Right lobe of liver (tissue), 6 donors: Measurements from ENCODE around the gene ATP13A3. TPM values are rescaled to one million over a fixed set of nuclear protein-coding genes. Genes with fewer than 3 reads are reported as not detected.
A peak's percentile ranks its signal among the peaks of the same experiment; 100 is the strongest.
"Not testable (repeated sequence)": the region's sequence is repeated elsewhere in the genome, so short reads cannot be mapped to it uniquely, and the experiment has no call there.

Experiments
- ATAC-seq, 4 donors: fragments of 200-7000 bp; cut with Tn5 transposase; one replicate each; pipeline ENCODE4 v1.9.1; 2020; ENCODE audit warnings: mild to moderate bottlenecking in 4 of 4, moderate library complexity in 4 of 4
- DNase-seq, 3 donors: peaks; one replicate each; pipeline ENCODE4 v3.0.0-alpha.2; 2020
- H3K27ac ChIP-seq, 3 donors: fragments of 200-600 bp; one replicate each; pipeline ENCODE4 v1.8.0; 2022
- H3K27me3 ChIP-seq, 2 donors: fragments of 200-600 bp; one replicate each; pipeline ENCODE4 v1.8.0; 2022
- H3K36me3 ChIP-seq, 4 donors: fragments of 200-600 bp; sonication (generic) in 1 of 4; one replicate each; pipeline versions ENCODE4 v1.5.1 to v1.8.0; 2017 to 2022; ENCODE audit warnings: control low read depth in 1 of 4
- H3K4me1 ChIP-seq, 4 donors: fragments of 200-600 bp; sonication (generic) in 1 of 4; one replicate each; pipeline versions ENCODE4 v1.5.1 to v1.8.0; 2017 to 2022; ENCODE audit warnings: control low read depth in 1 of 4
- H3K4me3 ChIP-seq, 3 donors: fragments of 200-600 bp; one replicate each; pipeline ENCODE4 v1.8.0; 2022
- H3K9me3 ChIP-seq, 4 donors: fragments of 200-600 bp; sonication (generic) in 1 of 4; one replicate each; pipeline versions ENCODE4 v1.5.1 to v1.8.0; 2017 to 2022; ENCODE audit warnings: control low read depth in 1 of 4
- POLR2A ChIP-seq: fragments of 450-650 bp; IDR thresholded peaks from one replicate; pipeline ENCODE4 v1.6.1; 2017; ENCODE audit warnings: antibody characterized with exemption, mild to moderate bottlenecking
- WGBS: methylation state at CpG from one replicate; pipeline ENCODE4 v1.1.6; 2018; ENCODE audit warnings: low coverage, low lambda C conversion rate; ENCODE audit not compliant: insufficient coverage; ENCODE audit errors: missing lambda C conversion rate; 5-methylcytosine and 5-hydroxymethylcytosine counted together
- intact Hi-C, 2 donors: fragments of 100-400 bp; cut with DNase I; formaldehyde crosslinking; loops; one replicate each; pipeline versions ENCODE4 v1.11.2 to v1.14.1; 2022
- long read RNA-seq: library from polyadenylated mRNA; unstranded; transcript quantifications from one replicate; pipeline ENCODE4 v2.0.0, GENCODE V29; 2019
- total RNA-seq, 6 experiments: library from RNA; depleted of rRNA in 2 of 6; stranded (reverse); fragments of >200 nt in 2 of 6; fragmentation: NEBNext Ultra II Directional in 3 of 6; extraction: Animal tissue kit (Norgen Biotek cat#: 25700) in 3 of 6; gene quantifications; one replicate each; pipeline versions ENCODE4 v1.1.0 to v1.2.4, GENCODE V29; 2016 to 2023
- TF ChIP-seq, protein P1 (sequence below), 4 donors: fragments of 200-600 bp in 3 of 4; fragments of 450-650 bp in 1 of 4; IDR thresholded peaks; one replicate each; pipeline versions ENCODE4 v1.5.1 to v1.8.0; 2016 to 2022; ENCODE audit warnings: antibody characterized with exemption in 4 of 4, mild to moderate bottlenecking in 2 of 4
- donor health status: DM: no; HTN: yes; CAD: no.
- donor health status: DM: no; HTN: no; CAD: no.
- donor health status: DM: no; HTN: no; CAD: no.
- donor health status: DM: no; HTN: yes; CAD: no.
- donor health status: DM: no; HTN: yes; CAD: no.

The ATP13A3 gene
- total RNA-seq, result 100 to 1,000 TPM; 109 to 172 (median 145) TPM
- long read RNA-seq, partial matches to known transcripts, result 1 of 2 reads
- long read RNA-seq, other reads (novel, unspliced or antisense), result 1 of 2 reads

DNA sequence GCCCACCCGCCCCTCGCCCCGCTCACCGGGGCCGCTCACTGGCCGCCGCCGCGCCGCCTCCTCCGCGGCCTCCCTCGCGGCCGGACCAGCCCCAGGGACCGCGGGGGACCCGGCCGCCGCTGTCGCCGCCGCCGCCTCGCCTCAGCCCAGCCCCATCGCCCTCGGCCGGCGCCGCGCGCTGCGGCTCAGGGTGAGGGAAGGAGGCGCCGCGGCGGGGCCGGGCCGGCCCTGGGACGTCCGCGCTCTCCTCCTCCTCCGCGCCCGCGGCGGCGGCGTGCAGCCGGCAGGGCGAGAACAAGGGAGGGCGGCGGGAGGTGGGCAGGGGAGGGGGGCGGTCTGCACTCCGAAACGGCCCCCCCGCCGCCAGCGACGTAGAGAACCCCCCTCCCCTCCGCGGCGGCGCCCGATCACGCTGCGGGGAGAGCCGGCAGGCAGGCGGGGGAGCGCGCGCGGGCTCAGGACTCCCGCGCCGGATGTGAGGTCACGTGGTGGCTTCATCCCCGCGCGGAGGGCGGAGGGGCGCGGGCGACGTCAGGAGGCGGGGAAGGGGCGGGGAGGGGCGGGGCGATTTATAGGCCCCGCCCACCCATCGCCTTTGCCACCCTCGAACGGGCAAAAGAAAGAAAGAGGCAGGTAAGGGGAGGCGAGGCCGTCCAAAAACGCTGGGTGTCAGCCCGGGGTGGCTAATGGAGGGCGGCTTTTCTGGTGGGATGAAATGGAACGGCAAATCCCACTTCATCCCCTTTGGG, at the start of gene ATP13A3:
Gene ATP13A3 (minus strand): TSS at position 463 of the 749 bp plus-strand sequence. CDS start 24,812 bp downstream, outside the sequence.
- 1% methylated on average over 16 of the region's 99 CpGs for WGBS
- intact Hi-C loops, result no loop called here

DNA sequence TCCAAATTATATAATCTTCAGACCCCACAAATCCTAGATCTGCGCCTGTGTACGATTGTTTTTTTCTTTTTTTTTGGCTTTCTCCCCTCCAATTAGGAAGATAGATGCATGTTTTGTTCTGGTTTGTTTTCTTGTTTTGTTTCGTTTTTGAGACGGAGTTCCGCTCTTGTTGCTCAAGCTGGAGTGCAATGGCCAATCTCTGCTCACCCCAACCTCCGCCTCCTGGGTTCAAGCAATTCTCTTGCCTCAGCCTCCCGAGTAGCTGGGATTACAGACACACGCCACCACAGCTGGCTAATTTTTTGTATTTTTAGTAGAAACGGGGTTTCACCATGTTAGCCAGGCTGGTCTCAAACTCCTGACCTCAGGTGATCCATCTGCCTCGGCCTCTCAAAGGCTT, 48.4 kb upstream of the ATP13A3 start:
- intact Hi-C loops, result not testable (repeated sequence)

More for the DNA sequence above, at the start of gene ATP13A3:
- Histone ChIP-seq H3K4me1 (peaks cover 0 to 36% (median 6%) of the 10 kb centered on the region in 4 donors), H3K36me3 (no peaks in the 10 kb centered on the region), H3K27me3 (no peaks in the 10 kb centered on the region), H3K4me3 (peak within 1 kb of the TSS; percentile 62 to 77 (median 66)), H3K9me3 (no peaks in the 10 kb centered on the region), H3K27ac (peak within 1 kb of the TSS; percentile 87 to 93 (median 89))
- DNase-seq, result peak; percentile 92 to 93 (median 93)
- TF ChIP-seq, protein P1, sequence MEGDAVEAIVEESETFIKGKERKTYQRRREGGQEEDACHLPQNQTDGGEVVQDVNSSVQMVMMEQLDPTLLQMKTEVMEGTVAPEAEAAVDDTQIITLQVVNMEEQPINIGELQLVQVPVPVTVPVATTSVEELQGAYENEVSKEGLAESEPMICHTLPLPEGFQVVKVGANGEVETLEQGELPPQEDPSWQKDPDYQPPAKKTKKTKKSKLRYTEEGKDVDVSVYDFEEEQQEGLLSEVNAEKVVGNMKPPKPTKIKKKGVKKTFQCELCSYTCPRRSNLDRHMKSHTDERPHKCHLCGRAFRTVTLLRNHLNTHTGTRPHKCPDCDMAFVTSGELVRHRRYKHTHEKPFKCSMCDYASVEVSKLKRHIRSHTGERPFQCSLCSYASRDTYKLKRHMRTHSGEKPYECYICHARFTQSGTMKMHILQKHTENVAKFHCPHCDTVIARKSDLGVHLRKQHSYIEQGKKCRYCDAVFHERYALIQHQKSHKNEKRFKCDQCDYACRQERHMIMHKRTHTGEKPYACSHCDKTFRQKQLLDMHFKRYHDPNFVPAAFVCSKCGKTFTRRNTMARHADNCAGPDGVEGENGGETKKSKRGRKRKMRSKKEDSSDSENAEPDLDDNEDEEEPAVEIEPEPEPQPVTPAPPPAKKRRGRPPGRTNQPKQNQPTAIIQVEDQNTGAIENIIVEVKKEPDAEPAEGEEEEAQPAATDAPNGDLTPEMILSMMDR (IDR thresholded peaks at IDR 0.05), result no peak
- peak; percentile 91 for TF ChIP-seq POLR2A
- ATAC-seq, result peak; percentile 78 to 88 (median 85)

DNA sequence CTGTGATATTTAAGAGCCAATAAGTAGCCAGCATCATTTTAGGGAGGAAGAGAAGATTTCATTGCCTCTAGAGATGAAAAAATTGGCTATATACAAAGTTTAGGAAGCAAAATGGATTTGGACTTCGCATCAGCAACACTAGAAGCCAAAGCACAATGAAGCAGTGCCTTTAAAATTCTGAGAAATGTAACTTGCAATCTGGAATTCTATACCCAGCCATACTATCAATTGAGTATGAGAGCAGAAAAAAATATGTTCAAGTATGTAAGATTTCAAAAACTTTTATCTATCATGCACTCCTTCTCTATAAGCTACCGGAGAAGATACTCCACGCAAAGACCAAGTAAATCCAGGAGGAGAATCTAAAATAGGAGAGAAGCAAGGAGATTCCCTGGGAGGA, 47.4 kb upstream of the ATP13A3 start:
- no peaks in the 10 kb centered on the region for H3K9me3 ChIP-seq
- H3K4me3 ChIP-seq, result no peak overlapping the region
- DNase-seq, result no peak
- no peak for ATAC-seq
- TF ChIP-seq POLR2A, result no peak
- WGBS, result 86% methylated on average over 3 of the region's 3 CpGs
- no peaks in the 10 kb centered on the region for H3K27me3 ChIP-seq
- no peaks in the 10 kb centered on the region for H3K36me3 ChIP-seq
- no peak overlapping the region for H3K27ac ChIP-seq
- intact Hi-C loops, result no loop called here
- peaks cover 0 to 25% (median 11%) of the 10 kb centered on the region in 4 donors for H3K4me1 ChIP-seq

More for the DNA sequence above, 48.4 kb upstream of the ATP13A3 start:
- H3K27me3 ChIP-seq, DNase-seq, H3K4me3 ChIP-seq, H3K36me3 ChIP-seq, ATAC-seq, H3K9me3 ChIP-seq: not testable (repeated sequence)
- Histone ChIP-seq H3K27ac (peak overlapping the region in 1 of 3 donors; percentile 90), H3K4me1 (peaks cover 0 to 25% (median 11%) of the 10 kb centered on the region in 4 donors)
- 76% methylated on average over 10 of the region's 10 CpGs for WGBS

DNA sequence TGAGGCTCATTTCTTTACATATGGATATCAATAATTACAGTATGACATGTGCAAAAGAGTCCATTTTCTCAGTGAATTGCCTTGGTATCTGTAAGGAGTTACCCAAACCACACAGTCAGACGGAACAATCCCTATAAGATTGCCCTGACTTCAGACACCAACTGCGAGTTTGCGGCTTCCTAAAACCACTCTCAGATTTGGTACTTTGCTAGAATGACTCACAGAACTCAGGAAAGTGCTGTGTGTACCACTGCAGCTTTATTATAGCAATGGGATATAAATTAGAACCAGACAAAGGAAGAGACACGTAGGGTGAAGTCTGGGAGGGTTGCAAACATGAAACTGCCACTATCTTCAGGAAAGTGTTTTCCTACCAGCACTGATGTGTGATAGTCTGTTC, 45.8 kb upstream of the ATP13A3 start:
- no peak overlapping the region for H3K4me3 ChIP-seq
- intact Hi-C loops, result no loop called here

DNA sequence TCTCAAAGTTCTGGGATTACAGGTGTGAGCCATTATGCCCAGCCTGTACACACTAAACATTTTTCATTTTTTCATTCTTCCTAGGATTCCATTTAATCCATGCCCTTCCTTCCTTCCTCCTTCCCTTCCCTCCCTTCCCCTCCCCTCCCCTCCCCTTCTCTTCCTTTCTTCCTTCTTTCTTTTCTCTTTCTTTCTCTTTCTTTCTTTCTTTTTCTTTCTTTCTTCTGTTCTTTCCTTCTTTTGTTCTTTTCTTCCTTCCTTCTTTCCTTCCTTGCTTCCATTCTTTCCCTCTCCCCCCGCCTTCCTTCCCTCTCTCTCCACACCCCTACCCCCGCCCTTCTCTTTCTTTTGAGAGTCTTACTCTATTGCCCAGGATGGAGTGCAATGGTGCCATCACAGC, 40.9 kb upstream of the ATP13A3 start:
- Histone ChIP-seq H3K27me3 (no peaks in the 10 kb centered on the region), H3K27ac (no peak overlapping the region), H3K4me1 (peaks cover 0 to 5% (median 2%) of the 10 kb centered on the region in 4 donors), H3K36me3 (no peaks in the 10 kb centered on the region), H3K9me3 (no peaks in the 10 kb centered on the region), H3K4me3 (no peak overlapping the region)
- no peak for TF ChIP-seq POLR2A
- TF ChIP-seq, protein P1 (IDR thresholded peaks at IDR 0.05), result no peak
- intact Hi-C loops, result no loop called here
- ATAC-seq (no peak), DNase-seq (no peak)
- 89% methylated on average over 2 of the region's 2 CpGs for WGBS

More for the DNA sequence above, 45.8 kb upstream of the ATP13A3 start:
- TF ChIP-seq, protein P1 (IDR thresholded peaks at IDR 0.05), result no peak
- TF ChIP-seq POLR2A, result no peak
- no peaks in the 10 kb centered on the region for H3K27me3 ChIP-seq
- ATAC-seq (no peak), DNase-seq (no peak)
- WGBS, result 42% methylated on average over 4 of the region's 4 CpGs
- H3K4me1 ChIP-seq, result peaks cover 0 to 16% (median 7%) of the 10 kb centered on the region in 4 donors
- H3K27ac ChIP-seq, result no peak overlapping the region
- H3K36me3 ChIP-seq, result no peaks in the 10 kb centered on the region
- no peaks in the 10 kb centered on the region for H3K9me3 ChIP-seq
